HG02885 (cell line): Measurements from ENCODE around the gene TTLL5.

Experiments used
- ATAC-seq: cut with Tn5 transposase; IDR thresholded peaks from one replicate; pipeline ENCODE4 v1.9.1; 2021; ENCODE audit warnings: mild to moderate bottlenecking; ENCODE audit not compliant: unreplicated experiment, poor library complexity

TTLL5 gene

DNA sequence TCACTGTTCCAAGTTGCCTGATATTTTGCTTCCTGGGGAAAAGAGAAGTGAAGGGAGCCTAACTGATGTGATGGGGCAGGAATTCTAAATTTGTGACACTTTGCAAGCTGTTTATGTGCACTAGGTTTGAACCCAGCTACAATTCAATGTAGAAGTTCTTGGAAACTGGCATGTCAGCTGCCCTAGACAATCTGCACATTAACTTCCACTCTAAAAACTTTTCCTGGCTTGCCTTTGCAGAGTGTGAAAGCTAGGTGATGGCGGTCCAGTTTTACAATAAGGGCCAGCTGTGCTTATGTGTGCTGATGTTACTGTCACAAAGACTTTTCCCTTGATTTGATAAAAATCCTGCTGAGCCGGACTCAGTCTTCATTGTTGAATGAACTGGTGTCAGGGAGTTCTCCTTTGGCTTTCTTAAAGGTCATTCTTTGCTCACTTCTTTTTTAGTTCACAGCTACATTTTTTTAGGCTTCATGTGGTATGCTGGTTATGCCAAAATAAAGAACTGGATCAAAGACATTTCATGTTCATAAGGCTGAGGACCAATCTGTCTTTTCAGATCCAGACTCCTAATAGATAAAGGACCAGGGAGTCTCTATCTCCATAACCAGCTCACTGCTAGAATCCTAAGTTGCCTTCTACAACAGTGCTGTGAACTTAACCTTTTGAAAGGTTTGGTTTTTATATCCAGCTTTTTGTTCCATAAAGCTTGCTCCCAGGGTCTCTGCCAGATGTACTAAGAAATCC is 187.3 kb downstream of the TTLL5 start:
- ATAC-seq: no peak

DNA sequence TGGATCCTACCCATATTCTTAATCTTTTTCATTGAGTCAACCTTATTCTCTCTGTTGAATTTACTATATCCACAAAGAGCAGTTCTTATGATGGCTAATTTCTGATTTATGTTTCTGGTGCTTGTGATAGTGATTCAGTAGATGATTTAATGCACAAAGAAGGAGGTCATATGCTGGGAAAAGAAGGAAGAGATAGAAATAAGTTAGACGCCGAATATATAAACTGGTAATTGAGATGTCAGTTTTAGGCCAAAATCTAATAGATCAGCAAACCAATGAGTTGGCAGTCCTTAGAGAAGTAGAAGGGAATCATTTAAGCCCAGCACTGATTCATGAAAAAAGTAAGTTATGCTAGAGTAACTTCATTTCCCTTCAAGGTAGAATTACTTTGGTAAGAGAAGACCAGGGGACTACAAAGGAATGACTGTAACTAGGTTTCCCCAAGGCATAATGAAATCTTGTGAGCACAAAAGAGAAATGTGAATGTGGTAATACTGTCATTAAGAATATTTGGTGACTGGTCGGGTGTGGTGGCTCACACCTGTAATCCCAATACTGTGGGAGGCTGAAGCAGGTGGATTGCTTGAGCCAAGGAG is 188.4 kb downstream of the TTLL5 start:
- no peak for ATAC-seq

DNA sequence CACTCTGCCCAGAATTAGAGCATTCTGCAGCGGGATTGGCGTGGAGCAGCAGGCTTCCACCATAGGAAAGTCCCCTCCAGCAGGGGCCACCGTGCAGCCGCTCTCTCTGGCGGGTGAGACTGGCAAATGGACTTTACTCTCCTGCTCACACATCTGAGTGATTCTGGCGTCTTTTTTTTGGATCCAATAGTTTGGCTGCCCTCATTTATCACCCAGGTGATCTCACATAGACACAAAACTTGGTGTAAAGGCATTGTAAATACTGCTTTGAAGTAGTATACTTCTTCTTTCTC is 190.5 kb downstream of the TTLL5 start:
- ATAC-seq: no peak

DNA sequence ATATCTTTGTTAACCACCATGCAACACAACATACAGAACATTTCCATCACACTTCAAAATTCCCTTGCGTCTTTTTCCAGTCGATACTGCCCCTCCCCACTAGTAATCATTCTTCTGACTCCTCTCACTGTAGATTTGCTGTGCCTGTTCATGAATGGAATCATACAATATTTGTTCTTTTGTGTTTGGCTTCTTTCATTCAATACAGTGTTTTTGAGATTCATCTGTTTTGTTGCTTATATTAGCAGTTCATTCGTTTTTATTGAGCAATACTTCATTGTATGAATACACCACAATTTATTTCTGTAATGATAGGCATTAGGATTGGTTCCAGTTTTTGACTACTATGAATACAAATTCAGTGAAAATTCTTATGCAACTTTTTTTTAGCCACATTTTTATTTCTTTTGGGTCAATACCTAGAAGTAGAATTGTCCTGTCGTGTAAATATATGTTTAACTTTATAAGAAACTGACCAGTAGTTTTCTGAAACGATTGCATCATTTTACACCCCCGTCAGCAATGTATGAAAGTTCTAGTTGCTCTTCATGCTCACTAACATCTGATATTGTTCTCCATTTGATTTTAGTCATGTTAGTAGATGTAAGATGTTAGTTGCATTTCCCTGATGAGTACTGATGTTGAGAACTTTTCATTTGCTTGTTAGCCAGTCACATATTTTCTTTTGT is 193.2 kb downstream of the TTLL5 start:
- no peak for ATAC-seq

DNA sequence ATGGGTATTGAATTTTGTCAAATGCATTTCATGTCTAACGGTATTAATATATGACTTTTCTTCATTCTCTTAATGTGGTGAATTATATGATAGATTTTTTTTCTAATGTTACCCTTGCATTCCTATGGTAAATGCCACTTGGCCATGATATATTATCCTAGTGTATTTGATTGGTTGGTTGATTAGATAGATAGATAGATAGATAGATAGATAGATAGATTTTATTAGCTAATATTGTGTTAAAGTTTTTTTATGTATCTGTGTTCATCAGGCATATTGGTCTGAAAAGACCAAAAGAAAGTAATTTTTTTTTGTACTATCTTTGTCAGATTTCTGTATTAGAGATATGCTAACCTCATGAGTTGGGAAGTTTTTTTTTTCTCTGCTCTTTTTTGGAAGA is 196.2 kb downstream of the TTLL5 start:
- ATAC-seq: no peak

DNA sequence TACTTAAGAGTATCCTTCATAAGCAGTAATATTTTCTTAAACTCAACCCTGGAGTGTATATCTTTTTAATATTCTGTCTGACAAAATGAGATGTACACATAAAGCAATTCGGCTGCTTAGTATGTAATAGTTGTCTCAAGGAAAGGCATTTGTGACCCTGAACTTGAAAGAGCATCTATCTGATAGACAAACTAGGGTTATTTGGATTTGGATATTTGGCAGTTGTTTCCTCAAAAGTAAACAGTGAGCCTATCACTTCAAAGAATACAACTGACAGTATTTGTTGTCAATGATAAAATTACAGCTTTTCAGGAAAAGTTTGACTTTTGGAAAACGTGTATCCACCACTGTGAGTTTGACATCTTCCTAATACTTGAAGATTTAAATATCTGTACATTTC is 197.3 kb downstream of the TTLL5 start:
- no peak for ATAC-seq

DNA sequence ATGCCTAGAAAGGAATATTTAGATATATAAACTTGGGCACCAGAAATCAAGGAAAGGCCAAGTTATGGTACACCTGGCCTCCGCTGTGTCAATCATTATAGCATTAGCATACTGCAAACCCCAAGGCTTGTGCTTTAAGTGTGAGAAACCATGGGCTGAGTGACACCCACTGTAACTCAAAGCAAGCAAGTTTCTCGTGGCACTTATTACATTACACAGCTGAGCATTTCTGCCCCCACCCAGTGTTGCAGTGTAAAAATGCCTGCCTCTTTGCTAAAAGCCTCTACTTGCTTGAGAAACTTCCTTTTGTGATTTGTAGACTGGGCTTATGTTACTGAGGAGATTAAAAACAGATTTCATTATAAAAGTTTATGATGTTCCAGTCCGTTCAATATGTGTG is 198.7 kb downstream of the TTLL5 start:
- no peak for ATAC-seq

DNA sequence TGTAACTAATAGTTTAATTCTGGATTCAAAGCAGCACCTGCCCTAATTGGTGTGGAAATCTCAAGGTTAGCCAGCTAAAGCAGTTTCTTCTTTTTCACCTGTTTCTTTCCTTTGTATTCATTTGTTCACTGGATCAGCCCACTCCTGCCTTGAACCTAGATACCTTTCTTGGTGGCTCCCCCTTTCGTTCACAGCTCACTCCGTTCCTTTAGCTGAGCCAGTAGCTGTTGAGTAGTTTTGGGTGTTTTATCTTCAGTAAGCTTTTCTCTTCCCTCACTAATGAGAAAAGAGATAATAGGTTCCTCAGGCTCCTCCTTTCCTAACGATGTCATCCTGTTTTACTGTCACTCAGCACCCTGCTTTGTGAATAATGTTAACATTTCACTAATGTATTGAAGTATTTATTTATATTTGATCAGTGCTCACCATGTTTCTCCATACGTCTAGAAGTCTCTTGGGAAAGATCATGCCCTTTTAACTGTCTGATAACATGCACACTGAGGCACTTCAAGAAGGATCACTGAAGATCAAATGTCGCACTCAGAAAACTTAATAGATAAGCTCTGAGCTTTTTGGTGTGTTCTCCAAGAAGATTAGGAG is 199.6 kb downstream of the TTLL5 start:
- no peak for ATAC-seq

DNA sequence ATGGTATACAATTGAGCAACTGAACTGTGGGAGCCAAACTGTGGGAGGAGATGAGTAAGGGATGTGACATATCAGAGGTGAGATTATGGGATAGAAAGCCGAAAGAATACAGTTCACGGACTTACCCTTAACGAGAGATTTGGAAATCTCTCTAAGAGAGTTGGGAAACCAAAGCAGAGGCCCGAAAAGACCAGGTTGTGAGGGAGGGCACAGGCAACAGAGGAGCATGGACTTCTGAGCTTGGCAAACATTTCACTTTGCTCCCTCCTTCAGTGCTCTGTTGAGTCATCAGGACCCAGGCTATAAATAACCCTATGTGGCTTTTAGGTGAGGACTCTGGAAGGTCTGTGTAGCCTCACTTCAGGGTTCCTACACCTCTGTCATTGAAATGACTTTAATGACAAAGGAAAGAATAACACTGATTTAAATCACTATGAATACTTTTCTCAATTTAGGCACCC is 200.1 kb downstream of the TTLL5 start:
- ATAC-seq: no peak

DNA sequence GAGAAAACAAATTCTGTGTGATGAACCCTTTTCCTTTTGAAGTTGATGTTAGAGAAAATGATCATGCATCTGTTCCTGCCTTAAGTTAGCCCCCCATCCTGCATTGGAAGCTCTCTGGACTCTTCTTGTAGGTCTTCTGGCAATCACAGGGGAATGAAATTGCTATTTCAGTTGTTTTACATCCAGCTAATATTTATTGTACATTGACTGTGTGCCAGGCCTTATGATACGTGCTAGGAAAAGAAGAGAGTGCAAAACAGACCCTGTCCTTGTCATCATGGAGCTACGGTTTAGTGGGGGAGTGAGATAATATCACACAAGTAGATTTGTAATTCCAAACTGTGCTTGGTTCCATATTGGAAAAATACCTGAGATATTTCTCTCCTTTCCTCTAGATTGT is 202.2 kb downstream of the TTLL5 start:
- ATAC-seq: no peak

DNA sequence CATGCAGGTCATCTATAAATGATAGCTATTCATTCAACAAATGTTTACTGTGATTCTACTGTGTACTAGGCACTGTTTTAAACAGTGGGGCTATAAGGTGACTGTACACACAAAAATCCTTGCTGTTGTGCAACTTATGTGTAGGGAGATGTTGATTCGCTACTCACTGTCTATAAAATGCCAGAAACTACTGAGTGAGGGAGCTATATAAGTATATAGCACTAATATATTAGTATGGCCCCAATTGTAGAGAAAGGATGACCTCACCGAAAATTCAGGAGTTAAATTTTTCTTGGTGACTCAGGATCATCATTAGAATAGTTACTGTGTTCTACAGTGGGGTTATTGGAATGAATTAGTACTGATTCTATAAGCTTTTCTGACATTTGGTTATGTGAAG is 203.3 kb downstream of the TTLL5 start:
- ATAC-seq: no peak

DNA sequence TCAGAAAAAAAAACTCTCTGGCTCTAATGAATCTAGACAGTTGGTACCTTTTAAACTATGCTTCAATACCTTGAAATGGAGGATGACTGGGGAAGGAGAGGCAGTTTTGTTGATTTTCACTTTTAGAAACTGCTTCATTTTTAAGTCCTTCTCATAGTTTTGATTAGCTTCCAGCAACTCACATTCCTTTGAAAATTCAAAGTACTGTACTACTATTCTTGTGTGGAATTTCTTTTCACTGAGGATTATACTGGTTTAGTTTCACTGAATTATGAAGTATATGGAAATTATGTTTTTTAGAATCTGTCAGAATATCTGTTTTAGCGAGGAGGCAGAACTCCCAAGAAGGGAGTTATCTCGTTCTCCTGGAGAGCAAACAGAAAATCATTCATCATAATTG is 204.5 kb downstream of the TTLL5 start:
- ATAC-seq: no peak

DNA sequence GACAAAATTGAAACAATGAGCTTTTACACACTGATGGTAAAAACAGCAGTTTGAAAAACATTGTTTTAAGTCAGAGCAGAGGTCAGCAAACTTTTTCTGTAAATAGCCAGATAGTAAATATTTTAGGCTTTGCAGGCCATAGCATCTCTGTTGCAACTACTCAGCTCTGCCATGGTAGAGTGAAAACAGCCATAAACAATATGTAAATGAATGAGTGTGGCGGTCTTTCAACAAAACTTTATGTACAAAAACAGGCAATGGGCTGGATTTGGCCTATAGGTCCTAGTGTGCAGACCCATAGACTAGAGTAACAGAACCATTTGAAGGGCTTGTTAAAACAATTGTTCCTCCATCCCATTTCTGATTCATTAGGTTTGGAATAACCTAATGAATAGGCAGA is 205.9 kb downstream of the TTLL5 start:
- no peak for ATAC-seq

DNA sequence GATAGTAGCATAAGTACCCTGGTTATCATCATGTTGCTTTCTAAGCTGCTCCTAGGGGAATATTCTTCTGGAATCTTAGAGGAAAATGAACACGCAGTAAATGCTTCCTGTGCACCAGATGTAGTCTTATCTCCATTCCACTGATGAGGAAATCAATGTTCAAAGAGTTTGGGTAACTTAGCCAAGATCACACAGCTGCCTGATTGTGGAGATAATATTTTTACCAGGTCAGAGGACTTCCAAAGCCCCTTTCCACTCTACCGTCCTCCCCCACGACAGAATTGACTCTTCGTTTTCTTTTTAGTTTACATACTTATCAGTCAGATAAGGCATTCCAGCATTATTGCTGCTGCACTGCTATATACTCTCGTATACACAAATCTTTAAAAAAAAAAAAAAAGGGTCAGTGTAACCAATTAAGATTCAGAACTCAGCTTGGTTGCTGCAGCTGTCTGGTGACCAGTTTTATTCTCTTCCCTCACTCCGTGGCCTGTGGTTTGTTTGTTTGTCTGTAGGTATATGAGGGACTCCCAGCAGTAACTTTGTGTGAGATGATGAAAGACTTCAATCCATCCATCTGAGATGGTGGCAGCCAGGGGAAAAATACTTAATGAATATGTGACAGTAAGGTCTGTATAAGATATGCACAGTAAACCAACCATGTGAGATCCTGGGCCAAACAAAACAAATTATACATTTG is 210.3 kb downstream of the TTLL5 start:
- ATAC-seq: no peak

DNA sequence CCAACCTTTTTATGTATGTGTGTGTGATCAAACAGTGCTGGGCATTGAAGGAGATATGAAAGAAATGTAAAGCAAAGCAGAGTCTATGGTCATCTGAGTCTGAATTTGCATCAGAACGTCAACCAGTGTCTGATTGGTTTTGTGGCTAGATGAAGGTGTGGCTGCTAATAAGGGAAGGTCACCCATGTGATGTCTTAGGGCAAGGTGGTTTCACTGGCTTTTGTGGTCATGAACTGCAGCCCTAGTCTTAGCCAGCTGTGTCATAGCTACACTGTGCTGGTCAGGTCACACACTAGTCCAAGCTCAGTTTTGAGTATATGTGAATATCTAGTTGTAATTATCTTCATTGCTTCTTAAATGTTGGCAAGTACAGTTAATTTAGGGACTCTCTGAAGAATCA is 214.9 kb downstream of the TTLL5 start:
- ATAC-seq: peak; percentile 98

DNA sequence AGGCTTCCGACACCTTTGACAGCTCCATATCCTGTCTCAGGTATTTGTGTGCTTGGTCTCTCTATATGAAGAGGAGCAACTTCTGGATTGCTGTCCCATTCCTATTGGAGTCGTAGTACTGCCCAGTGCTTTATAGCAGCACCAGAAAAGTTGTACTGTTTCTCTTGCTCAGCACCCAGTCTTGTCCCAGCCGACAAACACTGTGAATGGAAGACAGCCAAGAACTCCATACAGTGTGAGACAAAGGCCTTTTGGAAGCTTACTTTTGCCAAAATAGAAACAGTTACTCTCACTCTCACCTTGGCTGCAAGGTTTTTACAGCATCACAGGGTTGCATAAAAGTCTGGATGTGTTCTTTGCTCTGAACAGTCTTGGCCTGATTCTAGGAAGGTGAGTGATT is 215.5 kb downstream of the TTLL5 start:
- no peak for ATAC-seq

DNA sequence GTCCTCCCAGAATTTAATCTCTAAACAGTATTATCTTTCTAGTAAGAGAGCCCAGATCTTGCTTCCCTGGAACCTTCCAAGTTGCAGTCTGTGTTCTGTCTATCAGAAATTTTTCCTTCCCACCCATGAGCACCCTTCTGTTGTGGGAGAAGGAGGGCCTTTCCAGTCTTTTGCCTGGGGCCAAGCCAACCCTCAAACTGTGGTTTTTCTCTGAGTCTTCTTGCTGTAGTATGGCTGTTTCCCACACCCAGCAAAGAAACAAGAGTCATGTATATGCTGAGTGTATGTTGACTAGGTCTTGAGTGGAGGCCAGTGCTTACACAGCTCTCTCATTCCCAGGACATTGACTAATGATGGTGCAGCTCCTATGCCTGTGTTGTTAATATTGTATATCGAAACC is 216.2 kb downstream of the TTLL5 start:
- no peak for ATAC-seq

DNA sequence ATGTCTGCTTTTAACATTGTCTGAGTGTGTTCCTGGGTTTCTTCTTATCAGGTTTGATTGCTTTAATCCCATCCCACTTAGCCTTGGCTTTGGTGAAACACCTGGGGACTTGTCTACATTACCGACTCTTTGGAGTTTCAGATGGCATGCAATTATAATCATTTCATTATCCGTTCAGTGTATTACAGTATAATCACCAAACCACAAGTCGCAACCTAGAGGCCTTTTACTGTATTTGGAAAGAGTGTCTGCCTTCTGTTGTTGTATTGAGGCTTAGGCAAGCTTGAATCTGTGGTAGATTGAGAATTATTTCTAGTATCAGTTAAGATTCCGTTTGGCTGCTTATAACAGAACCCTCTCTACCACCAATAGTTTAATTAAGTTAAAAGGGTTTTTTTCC is 216.8 kb downstream of the TTLL5 start:
- no peak for ATAC-seq

DNA sequence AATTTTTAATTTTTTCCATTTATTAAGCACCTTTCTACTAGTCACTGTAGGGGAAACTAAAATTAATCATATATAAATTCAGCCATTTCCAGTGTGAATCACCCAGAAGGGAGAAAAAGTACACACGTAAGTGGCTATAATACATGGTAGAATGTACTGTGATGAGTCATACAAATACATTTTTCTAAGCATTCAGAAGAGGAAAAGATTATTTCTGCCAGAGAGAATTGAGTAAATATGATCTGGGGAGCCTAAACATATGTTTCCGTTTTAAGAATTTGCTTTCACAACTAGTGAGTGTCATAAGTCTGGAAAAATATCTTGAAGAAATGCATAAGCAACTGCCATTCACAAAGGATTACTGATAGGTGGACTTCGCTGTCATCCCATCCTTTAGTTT is 218.0 kb downstream of the TTLL5 start:
- no peak for ATAC-seq

DNA sequence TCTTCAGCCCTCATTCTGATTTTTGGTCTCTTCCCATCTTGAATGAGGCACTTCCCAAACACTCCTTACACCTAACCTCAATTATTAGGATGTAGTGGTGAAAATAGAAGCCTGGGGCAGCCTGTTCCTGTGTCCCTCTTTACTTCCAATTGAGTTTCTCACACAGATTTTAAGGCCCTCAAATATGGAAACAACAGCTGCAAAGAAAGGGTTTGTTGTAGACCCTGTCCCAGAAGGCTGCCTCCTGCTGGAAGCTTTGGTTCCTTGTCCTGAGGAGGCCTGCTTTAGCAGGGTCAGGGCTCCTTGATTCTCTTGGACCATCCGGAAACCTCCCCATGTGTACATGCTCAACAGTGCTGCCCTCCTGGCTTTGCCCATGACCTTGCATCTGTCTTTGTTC is 219.5 kb downstream of the TTLL5 start:
- ATAC-seq: no peak

DNA sequence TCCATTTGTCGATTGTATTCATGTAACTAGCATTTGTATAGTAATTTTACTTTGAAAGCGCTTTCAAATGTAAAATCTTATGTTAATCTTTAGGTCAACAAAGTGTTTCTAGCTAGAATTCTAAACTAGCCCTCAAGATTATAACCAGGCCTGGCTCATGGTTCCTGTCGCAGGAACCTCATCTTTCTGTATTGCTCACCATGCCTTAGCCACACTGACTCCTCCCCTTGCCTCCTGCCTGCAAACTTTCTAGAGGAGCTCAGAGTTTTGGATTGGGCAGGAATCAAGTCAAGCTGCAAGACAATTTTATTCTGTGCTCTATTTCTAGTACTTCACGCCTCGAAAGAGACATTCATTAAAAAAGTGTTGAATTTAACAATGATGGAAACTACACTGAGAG is 220.9 kb downstream of the TTLL5 start:
- no peak for ATAC-seq
